DND-41 (cell line): ENCODE results near the gene F11R.
"Not testable (repeated sequence)": the region's sequence is repeated elsewhere in the genome, so short reads cannot be mapped to it uniquely, and the experiment has no call there.

Experiments used
- EZH2 ChIP-seq: IDR thresholded peaks from 3 replicates; pipeline ENCODE4 v1.6.1; 2012; ENCODE audit warnings: borderline replicate concordance, low read depth, mild to moderate bottlenecking, moderate library complexity, low read length, inconsistent platforms; ENCODE audit not compliant: severe bottlenecking
- TF ChIP-seq, protein P1 (sequence below): IDR thresholded peaks from 2 replicates; pipeline ENCODE4 v1.5.1; 2012; ENCODE audit warnings: borderline replicate concordance, low read length, moderate library complexity, mild to moderate bottlenecking; ENCODE audit not compliant: poor library complexity, severe bottlenecking; ENCODE audit errors: extremely low read depth

DNA sequence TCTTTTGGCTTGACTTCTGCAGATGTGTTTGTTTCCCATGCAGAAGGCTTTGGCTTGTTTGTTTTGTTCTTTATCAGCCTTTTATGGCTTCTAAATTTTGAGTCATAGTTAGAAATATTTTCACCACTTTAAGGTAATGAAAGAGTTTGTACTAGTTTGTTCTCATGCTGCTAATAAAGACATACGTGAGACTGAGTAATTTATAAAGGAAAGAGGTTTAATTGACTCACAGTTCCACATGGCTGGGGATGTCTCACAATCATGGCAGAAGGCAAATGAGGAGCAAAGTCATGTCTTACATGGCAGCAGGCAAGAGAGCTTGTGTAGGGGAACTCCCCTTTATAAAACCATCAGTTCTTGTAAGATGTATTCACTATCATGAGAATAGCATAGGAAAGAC lies 6.0 kb upstream of the F11R start:
- TF ChIP-seq, protein P1, sequence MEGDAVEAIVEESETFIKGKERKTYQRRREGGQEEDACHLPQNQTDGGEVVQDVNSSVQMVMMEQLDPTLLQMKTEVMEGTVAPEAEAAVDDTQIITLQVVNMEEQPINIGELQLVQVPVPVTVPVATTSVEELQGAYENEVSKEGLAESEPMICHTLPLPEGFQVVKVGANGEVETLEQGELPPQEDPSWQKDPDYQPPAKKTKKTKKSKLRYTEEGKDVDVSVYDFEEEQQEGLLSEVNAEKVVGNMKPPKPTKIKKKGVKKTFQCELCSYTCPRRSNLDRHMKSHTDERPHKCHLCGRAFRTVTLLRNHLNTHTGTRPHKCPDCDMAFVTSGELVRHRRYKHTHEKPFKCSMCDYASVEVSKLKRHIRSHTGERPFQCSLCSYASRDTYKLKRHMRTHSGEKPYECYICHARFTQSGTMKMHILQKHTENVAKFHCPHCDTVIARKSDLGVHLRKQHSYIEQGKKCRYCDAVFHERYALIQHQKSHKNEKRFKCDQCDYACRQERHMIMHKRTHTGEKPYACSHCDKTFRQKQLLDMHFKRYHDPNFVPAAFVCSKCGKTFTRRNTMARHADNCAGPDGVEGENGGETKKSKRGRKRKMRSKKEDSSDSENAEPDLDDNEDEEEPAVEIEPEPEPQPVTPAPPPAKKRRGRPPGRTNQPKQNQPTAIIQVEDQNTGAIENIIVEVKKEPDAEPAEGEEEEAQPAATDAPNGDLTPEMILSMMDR, result not testable (repeated sequence)
- TF ChIP-seq EZH2, result not testable (repeated sequence)
